ENCODE measurements around the gene GPSM1.
A peak's percentile ranks its signal among the peaks of the same experiment; 100 is the strongest.
"Not testable (repeated sequence)": the region's sequence is repeated elsewhere in the genome, so short reads cannot be mapped to it uniquely, and the experiment has no call there.

The GPSM1 gene

DNA sequence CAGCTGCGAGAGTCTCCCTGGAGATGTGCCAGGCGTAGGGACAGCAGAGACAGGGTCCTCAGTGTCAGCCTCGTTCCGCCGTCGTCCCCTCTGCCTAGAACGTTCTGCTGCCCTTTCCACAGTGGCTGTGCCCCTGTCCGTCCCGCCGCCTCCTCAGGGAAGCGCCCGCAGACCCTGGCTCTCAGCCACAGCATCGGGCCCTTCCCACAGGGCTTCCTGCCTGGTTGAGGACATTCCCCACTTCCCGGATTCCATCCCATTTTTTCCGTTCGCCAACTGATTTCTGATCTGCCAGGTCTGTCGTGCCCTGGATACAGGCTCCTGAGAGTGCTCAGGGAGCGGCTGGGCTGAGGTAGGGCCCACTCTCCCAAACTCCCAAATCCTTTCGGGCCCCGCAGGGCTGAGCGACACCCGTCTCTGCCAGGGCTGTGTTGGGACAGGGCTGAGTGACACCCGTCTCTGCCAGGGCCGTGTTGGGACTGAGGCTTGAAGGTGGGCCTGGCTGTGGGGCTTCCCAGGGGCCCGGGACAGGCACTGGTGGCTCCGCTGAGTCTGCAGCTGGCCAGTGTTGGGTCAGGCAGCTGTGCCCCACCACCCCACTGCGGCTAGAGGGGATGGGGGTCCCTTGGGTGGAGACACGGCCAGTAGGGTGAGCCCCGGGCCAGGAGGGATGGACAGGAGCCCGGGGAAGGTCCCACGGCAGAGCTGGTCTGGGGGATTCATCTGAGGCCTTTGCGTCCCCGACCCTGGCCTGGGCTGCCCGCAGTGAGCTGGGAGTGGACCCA is 20.3 kb downstream of the GPSM1 start:
- no peak for DNase-seq

GRCh38 chr9:136348691-136349090 is 21.4 kb downstream of the GPSM1 start:
- no peak for DNase-seq

GRCh38 chr9:136349546-136349945 is 22.2 kb downstream of the GPSM1 start:
- no peak for DNase-seq

- no peak for DNase-seq
Observed at GRCh38 chr9:136351252-136351800, 24.0 kb downstream of the GPSM1 start.

GRCh38 chr9:136351868-136352267 is 24.5 kb downstream of the GPSM1 start:
- not testable (repeated sequence) for DNase-seq

DNA sequence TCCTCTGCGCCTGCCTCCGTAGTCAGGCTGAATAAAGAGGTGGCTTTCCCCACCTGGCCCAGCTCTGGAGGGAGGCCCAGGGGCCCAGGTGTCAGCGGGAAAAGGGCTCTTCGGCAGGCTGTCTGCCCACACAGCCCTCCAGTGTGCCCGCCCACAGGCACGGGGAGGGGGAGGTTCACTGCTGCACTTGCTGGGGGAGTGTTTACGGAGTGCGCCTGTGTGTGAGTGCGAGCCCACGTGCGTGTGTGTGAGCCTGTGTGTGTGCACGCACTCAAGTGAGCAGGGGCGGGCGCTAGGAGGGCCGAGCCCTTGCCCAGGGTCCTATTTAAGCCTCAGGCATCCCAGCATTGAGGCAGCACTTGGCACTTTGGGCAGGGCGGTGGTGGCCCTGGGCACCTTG is 25.3 kb downstream of the GPSM1 start:
- peak; percentile 48 for DNase-seq

GRCh38 chr9:136353088-136353487 is 25.7 kb downstream of the GPSM1 start:
- no peak for DNase-seq

DNA sequence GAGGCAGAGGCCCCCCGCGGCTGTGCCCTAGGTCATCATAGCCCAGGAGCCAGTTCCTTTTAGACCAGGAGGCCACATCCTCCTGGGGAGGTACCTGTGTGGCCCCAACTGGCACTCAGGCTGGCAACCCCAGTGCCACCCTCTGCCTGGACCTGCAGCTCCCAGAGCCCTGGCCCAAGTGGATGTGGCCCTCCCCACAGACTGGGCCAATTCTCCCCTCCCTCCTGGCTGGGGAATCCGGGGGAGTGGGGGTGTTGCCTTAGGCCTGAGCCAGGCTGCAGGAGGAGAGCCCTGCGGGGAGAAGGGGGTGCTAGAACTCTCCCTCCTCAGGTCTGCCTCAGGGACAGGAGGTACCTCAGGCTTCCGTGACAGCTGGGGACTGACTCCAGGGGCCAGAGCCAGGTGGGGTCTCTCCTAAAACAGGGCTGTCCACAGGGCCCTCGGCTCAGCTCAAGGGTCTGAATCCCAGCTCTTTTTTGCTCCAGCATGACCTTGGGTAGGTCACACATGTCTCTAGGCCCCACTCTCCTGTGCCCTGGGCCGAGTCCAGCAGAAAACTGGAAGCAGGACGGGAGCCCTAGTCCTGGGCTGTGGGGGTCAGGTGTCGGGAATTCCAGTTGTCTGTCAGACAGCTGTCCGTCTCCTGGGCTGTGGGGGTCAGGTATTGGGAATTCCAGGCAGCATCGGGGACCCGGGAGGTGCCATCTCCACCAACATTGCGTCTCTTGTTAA is 26.6 kb downstream of the GPSM1 start:
- DNase-seq: no peak

DNA sequence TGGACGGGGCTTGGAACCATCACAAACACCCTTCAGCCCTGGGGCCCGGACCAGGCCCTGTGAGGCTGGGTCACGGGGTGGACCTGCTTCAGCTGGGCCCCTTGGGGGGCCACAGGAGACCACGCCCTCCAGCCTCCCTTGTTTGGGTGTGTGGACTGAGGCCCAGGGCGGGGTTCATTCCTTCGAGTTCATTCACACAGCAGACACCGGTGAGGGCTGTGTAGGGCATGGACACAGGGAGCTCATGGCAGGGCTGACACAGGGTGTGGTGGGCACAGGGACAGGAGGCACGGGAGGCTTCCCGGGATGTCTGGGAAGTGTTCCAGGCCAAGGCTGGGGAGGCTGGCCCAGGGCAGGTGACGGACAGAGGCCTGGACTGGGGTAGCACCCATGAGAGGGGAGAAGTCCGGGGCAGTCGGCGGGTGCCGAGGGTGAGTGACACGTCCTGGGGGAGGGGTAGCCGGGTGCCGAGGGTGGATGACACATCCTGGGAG is 27.3 kb downstream of the GPSM1 start:
- no peak for DNase-seq

DNA sequence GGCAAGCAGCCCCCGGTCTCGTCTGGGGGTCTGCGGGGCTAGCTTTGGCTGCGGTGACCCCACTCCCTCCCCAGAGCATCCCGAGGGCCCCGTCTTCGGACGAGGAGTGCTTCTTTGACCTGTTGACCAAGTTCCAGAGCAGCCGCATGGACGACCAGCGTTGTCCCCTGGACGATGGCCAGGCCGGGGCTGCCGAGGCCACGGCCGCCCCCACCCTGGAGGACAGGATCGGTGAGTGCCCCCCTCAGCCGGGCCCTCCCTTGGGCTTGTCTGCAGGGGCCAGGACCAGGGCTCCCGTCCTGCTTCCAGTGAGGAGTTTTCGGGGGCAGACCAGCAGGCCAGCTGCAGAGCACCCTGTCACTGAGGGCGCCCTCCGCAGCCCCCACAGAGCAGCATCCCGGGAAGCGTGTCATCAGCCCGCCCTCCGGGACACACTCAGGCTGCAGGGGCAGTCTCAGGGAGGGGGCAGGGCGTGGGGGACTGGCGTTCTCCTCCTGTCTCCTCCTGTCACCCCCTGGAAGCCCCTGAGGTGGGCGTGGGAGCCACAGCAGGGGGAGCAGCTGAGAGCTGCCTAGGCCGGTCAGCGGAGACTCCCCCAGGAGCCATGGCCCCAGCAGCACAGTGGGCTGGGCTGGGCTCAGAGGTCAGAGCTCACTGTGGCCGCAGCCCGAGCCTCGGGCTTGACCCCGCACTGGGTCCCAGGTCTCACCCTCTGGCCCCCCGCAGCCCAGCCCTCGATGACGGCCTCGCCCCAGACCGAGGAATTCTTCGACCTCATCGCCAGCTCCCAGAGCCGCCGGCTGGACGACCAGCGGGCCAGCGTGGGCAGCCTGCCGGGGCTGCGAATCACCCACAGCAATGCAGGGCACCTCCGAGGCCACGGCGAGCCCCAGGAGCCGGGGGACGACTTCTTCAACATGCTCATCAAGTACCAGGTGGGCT is 28.5 kb downstream of the GPSM1 start:
- DNase-seq: no peak

GRCh38 chr9:136357202-136357725 is 29.9 kb downstream of the GPSM1 start:
- no peak for DNase-seq

GRCh38 chr9:136358016-136358415 is 30.7 kb downstream of the GPSM1 start:
- no peak for DNase-seq

- DNase-seq: no peak
Observed at GRCh38 chr9:136358888-136359287, 31.5 kb downstream of the GPSM1 start.

- DNase-seq: no peak
Observed at GRCh38 chr9:136359774-136360718, 32.7 kb downstream of the GPSM1 start.

DNA sequence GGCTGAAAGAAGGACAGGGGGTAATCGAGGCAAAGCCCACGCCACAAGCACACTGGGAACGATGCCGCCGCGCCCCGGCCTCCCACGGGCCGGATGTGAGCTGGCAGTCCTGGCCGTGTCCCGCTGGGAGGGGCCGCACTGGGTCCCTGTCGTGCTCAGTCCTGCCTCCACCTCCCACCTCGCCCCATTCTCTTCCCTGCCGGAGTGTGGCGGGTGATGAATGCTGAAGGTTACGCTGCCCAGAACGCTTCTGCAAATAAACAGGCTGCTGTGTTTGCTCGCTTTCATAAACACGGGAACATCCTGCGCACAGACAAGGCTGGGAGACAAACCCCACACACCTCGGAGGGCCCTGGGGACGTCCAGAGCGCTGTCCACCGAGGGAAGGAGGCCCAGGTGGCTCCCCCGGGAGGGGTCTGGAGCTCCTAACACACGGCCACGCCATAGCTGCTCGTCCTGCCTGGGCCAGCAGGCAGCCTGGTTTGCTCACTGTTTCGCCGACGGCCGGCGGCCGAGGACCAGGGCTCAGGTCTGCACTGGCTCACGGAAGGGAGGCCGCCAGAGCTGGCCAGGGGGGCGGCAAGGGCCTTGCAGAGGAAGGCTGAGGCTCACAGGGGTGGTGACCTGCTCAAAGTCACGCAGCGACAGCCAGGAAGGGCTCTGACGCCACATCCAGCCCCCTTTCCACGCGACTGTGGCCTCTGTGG is 33.9 kb downstream of the GPSM1 start:
- DNase-seq: no peak

DNA sequence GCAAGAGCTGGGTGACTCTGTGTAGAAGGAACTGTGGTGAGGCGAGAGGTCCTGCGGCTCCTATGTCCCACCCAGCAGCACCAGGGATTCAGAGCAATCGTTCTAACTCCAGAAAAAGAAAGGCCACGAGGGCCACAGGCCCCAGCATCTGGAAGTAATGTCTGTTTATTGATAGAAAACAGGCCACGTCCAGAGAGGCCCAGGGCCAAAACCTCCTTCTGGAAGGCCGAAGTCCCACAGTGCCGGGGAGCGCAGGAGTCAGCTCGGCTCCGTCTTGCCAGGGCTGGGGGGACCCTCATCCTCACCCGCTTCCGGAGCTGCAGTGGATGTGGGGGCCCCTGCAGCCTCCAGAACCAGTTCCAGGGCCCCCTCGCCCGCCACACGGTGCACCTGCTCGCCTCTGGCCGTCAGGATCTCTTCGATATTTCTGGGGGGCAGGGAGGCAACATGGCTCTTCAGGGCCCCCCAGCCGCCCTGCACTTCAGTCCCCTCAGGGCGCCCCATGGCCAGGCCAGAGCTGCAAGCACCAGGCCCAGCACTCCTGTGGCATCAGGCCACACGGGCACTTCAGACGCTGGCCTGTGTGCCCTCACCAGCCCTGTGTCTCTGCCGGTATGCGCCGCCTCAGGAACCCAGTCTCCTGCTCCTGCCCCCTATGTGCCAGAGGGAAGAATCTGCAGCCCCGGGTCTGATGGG is 34.6 kb downstream of the GPSM1 start:
- no peak for DNase-seq

- no peak for DNase-seq
Observed at GRCh38 chr9:136362450-136362784, 35.1 kb downstream of the GPSM1 start.

GRCh38 chr9:136363106-136363948 is 36.0 kb downstream of the GPSM1 start, which contains the start of gene DNLZ:
Gene DNLZ (minus strand): TSS chr9:136363744. CDS start chr9:136363714, 30 bp downstream.
- DNase-seq: peak; percentile 87
